Upper lobe of right lung (tissue), 1 donor: ENCODE results near the gene TERB1. TPM values are rescaled to one million over a fixed set of nuclear protein-coding genes. Genes with fewer than 3 reads are reported as not detected.

ENCODE experiments used
- ATAC-seq: fragments of 200-7000 bp; cut with Tn5 transposase; one replicate; pipeline ENCODE4 v1.9.1; 2020; ENCODE audit warnings: mild to moderate bottlenecking, moderate library complexity
- DNase-seq: peaks from one replicate; pipeline ENCODE4 v3.0.0-alpha.2; 2020
- H3K27ac ChIP-seq: fragments of 200-600 bp; one replicate; pipeline ENCODE4 v1.8.0; 2022
- H3K27me3 ChIP-seq: fragments of 200-600 bp; one replicate; pipeline ENCODE4 v1.8.0; 2022; ENCODE audit warnings: mild to moderate bottlenecking
- H3K36me3 ChIP-seq: fragments of 200-600 bp; one replicate; pipeline ENCODE4 v1.8.0; 2022
- H3K4me1 ChIP-seq: fragments of 200-600 bp; one replicate; pipeline ENCODE4 v1.8.0; 2022
- H3K4me3 ChIP-seq: fragments of 200-600 bp; one replicate; pipeline ENCODE4 v1.8.0; 2022; ENCODE audit warnings: mild to moderate bottlenecking
- H3K9me3 ChIP-seq: fragments of 200-600 bp; one replicate; pipeline ENCODE4 v1.8.0; 2022
- intact Hi-C: fragments of 100-400 bp; cut with DNase I; formaldehyde crosslinking; loops from one replicate; pipeline ENCODE4 v1.11.0; 2022
- total RNA-seq: library from RNA; stranded (reverse); fragmentation: NEBNext Ultra II Directional; extraction: Animal tissue kit (Norgen Biotek cat#: 25700); gene quantifications from one replicate; pipeline ENCODE4 v1.2.1, GENCODE V29; 2021
- TF ChIP-seq, protein P1 (sequence below): fragments of 200-600 bp; IDR thresholded peaks from one replicate; pipeline ENCODE4 v1.8.0; 2022; ENCODE audit warnings: antibody characterized with exemption
- donor health status: DM: no; HTN: yes; CAD: no; lungs with severe emphysema.

The TERB1 gene
- total RNA-seq, 1 donor from 2014 or later = 0.26 TPM

GRCh38 chr16:66712512-66712911 is 88.9 kb downstream of the TERB1 start:
- peak; percentile 23 for ATAC-seq

GRCh38 chr16:66711581-66711980 is 89.8 kb downstream of the TERB1 start:
- TF ChIP-seq, protein P1, sequence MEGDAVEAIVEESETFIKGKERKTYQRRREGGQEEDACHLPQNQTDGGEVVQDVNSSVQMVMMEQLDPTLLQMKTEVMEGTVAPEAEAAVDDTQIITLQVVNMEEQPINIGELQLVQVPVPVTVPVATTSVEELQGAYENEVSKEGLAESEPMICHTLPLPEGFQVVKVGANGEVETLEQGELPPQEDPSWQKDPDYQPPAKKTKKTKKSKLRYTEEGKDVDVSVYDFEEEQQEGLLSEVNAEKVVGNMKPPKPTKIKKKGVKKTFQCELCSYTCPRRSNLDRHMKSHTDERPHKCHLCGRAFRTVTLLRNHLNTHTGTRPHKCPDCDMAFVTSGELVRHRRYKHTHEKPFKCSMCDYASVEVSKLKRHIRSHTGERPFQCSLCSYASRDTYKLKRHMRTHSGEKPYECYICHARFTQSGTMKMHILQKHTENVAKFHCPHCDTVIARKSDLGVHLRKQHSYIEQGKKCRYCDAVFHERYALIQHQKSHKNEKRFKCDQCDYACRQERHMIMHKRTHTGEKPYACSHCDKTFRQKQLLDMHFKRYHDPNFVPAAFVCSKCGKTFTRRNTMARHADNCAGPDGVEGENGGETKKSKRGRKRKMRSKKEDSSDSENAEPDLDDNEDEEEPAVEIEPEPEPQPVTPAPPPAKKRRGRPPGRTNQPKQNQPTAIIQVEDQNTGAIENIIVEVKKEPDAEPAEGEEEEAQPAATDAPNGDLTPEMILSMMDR = no peak
- intact Hi-C loops = no loop called here
- Histone ChIP-seq H3K9me3 (no peaks in the 10 kb centered on the region), H3K4me3 (no peak overlapping the region), H3K4me1 (peaks cover 2% of the 10 kb centered on the region), H3K36me3 (no peaks in the 10 kb centered on the region), H3K27me3 (no peaks in the 10 kb centered on the region), H3K27ac (no peak overlapping the region)
- no peak for DNase-seq
- no peak for ATAC-seq

More at GRCh38 chr16:66712512-66712911, 88.9 kb downstream of the TERB1 start:
- Histone ChIP-seq H3K4me1 (no peaks in the 10 kb centered on the region), H3K36me3 (no peaks in the 10 kb centered on the region), H3K27ac (no peak overlapping the region), H3K4me3 (no peak overlapping the region), H3K27me3 (no peaks in the 10 kb centered on the region), H3K9me3 (no peaks in the 10 kb centered on the region)
- no peak for DNase-seq
- intact Hi-C loops = no loop called here
- TF ChIP-seq, protein P1 = no peak

- intact Hi-C loops = no loop called here
- ATAC-seq = peak; percentile 68
Measured at GRCh38 chr16:66706506-66706880, 94.9 kb downstream of the TERB1 start.

DNA sequence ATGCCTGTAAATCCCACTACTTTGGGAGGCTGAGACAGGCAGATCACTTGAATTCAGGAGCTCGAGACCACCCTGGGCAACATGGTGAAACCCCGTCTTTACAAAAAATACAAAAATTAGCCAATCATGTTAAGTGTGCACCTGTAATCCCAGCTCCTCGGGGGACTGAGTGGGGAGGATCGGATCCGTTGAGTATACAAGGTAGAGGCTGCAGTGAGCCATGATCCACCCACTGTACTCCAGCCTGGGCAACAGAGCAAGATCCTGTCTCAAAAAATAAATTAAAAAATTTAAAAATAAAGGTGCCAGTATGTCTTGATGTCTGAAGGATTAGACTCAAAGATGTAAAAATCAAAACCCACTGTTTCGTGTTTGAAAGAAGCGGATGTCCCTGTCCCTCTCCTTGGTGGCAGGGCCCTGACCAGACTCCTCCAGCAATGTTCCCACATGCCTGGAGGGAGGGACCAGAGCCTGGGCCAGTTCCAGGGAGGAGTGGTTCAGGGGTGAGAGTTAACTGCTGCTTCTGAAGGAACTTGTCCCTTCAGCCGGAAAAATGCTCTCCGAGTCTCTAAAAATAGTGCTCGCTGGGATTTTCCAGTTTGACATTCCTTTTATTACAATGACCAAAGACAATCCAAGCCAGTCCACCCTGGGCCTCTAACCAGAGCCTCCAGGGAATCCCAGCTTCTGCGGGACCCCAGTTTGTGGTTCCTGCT is 95.4 kb downstream of the TERB1 start:
- DNase-seq = peak; percentile 81
- TF ChIP-seq, protein P1 = no peak
- intact Hi-C loops = no loop called here
- ATAC-seq = peak; percentile 92
- Histone ChIP-seq H3K27ac (peak overlapping the region; percentile 53), H3K4me3 (no peak overlapping the region), H3K9me3 (no peaks in the 10 kb centered on the region), H3K27me3 (no peaks in the 10 kb centered on the region), H3K36me3 (no peaks in the 10 kb centered on the region), H3K4me1 (peaks cover 20% of the 10 kb centered on the region)

More at GRCh38 chr16:66706506-66706880, 94.9 kb downstream of the TERB1 start:
- Histone ChIP-seq H3K27me3 (no peaks in the 10 kb centered on the region), H3K27ac (peak overlapping the region; percentile 53), H3K4me1 (peaks cover 20% of the 10 kb centered on the region), H3K4me3 (no peak overlapping the region), H3K36me3 (no peaks in the 10 kb centered on the region), H3K9me3 (no peaks in the 10 kb centered on the region)
- DNase-seq = no peak
- TF ChIP-seq, protein P1 = no peak

Other genes starting within 250 kb of the TERB1 start
- gene CKLF, start 249.0 kb downstream of the TERB1 start, total RNA-seq = 57.6 TPM
- gene CMTM1, start 235.1 kb downstream of the TERB1 start, total RNA-seq = 8.4 TPM
- gene CMTM2, start 222.1 kb downstream of the TERB1 start, total RNA-seq = 3.1 TPM
- 38.1 TPM for gene CMTM3, start 196.9 kb downstream of the TERB1 start, total RNA-seq
- gene CMTM4, start 104.8 kb downstream of the TERB1 start, total RNA-seq = 58.0 TPM
- 122 TPM for gene DYNC1LI2, start 50.0 kb downstream of the TERB1 start, total RNA-seq
- 41.8 TPM for gene NAE1, start 29.4 kb upstream of the TERB1 start, total RNA-seq
- not detected for gene CA7, start 42.8 kb upstream of the TERB1 start, total RNA-seq
- gene PDP2, start 78.9 kb upstream of the TERB1 start, total RNA-seq = 22.4 TPM
- not detected for gene CDH16, start 117.3 kb upstream of the TERB1 start, total RNA-seq
- 11.1 TPM for gene RRAD, start 124.0 kb upstream of the TERB1 start, total RNA-seq
- 69.4 TPM for gene CIAO2B, start 132.8 kb upstream of the TERB1 start, total RNA-seq
- gene CES2, start 133.9 kb upstream of the TERB1 start, total RNA-seq = 35.8 TPM
- gene CES3, start 159.7 kb upstream of the TERB1 start, total RNA-seq = 3.4 TPM
- 13.3 TPM for gene CES4A, start 187.0 kb upstream of the TERB1 start, total RNA-seq
- 63.0 TPM for gene CBFB, start 227.6 kb upstream of the TERB1 start, total RNA-seq